K562 (cell line): ENCODE results near the gene TMEM200A. TPM values are rescaled to one million over a fixed set of nuclear protein-coding genes. Genes with fewer than 3 reads are reported as not detected.

Experiments
- ZBTB17 ChIP-seq: fragments of 450-650 bp; formaldehyde crosslinking; IDR thresholded peaks from 2 replicates; pipeline ENCODE4 v1.4.0; 2020; ENCODE audit warnings: mild to moderate bottlenecking
- polyA plus RNA-seq, 8 experiments: library from polyadenylated mRNA; depleted of rRNA in 4 of 8; stranded (reverse) in 5 of 8; unstranded in 3 of 8; fragments of >200 nt; fragmentation: Nextera tagmentation in 2 of 8; fragmentation: Illumina TruSeq in 1 of 8; extraction: Ambion mirVana in 2 of 8; extraction: Trizol in 1 of 8; gene quantifications; 2 replicates each; pipeline versions ENCODE4 v1.2.1 to v1.2.3, GENCODE V29; 2011 to 2014; ENCODE audit warnings: inconsistent platforms in 1 of 8, missing spikeins in 1 of 8
- total RNA-seq, 7 experiments: library from RNA; depleted of rRNA in 6 of 7; stranded (reverse); fragments of >200 nt in 6 of 7; fragmentation: Illumina TruSeq in 2 of 7; extraction: Trizol in 2 of 7; gene quantifications; 2 replicates each; pipeline versions ENCODE4 v1.2.1 to v1.2.3, GENCODE V29; 2011 to 2021; ENCODE audit warnings: low replicate concordance in 1 of 7
- TF ChIP-seq, protein P1 (sequence below): fragments of 200-600 bp; sonication (generic); IDR thresholded peaks from one replicate; pipeline ENCODE4 v1.6.1; 2012; ENCODE audit warnings: mild to moderate bottlenecking, low read depth, low read length, inconsistent platforms

Gene TMEM200A
- total and polyA plus RNA-seq, 9 of the 15 experiments (the other 6 are each of a cell fraction or from before 2014, with no cell fraction given) = 0.04 TPM; not detected in 8

GRCh38 chr6:130457605-130458004 lies 91.8 kb downstream of the TMEM200A start (continued):
- TF ChIP-seq, protein P1, sequence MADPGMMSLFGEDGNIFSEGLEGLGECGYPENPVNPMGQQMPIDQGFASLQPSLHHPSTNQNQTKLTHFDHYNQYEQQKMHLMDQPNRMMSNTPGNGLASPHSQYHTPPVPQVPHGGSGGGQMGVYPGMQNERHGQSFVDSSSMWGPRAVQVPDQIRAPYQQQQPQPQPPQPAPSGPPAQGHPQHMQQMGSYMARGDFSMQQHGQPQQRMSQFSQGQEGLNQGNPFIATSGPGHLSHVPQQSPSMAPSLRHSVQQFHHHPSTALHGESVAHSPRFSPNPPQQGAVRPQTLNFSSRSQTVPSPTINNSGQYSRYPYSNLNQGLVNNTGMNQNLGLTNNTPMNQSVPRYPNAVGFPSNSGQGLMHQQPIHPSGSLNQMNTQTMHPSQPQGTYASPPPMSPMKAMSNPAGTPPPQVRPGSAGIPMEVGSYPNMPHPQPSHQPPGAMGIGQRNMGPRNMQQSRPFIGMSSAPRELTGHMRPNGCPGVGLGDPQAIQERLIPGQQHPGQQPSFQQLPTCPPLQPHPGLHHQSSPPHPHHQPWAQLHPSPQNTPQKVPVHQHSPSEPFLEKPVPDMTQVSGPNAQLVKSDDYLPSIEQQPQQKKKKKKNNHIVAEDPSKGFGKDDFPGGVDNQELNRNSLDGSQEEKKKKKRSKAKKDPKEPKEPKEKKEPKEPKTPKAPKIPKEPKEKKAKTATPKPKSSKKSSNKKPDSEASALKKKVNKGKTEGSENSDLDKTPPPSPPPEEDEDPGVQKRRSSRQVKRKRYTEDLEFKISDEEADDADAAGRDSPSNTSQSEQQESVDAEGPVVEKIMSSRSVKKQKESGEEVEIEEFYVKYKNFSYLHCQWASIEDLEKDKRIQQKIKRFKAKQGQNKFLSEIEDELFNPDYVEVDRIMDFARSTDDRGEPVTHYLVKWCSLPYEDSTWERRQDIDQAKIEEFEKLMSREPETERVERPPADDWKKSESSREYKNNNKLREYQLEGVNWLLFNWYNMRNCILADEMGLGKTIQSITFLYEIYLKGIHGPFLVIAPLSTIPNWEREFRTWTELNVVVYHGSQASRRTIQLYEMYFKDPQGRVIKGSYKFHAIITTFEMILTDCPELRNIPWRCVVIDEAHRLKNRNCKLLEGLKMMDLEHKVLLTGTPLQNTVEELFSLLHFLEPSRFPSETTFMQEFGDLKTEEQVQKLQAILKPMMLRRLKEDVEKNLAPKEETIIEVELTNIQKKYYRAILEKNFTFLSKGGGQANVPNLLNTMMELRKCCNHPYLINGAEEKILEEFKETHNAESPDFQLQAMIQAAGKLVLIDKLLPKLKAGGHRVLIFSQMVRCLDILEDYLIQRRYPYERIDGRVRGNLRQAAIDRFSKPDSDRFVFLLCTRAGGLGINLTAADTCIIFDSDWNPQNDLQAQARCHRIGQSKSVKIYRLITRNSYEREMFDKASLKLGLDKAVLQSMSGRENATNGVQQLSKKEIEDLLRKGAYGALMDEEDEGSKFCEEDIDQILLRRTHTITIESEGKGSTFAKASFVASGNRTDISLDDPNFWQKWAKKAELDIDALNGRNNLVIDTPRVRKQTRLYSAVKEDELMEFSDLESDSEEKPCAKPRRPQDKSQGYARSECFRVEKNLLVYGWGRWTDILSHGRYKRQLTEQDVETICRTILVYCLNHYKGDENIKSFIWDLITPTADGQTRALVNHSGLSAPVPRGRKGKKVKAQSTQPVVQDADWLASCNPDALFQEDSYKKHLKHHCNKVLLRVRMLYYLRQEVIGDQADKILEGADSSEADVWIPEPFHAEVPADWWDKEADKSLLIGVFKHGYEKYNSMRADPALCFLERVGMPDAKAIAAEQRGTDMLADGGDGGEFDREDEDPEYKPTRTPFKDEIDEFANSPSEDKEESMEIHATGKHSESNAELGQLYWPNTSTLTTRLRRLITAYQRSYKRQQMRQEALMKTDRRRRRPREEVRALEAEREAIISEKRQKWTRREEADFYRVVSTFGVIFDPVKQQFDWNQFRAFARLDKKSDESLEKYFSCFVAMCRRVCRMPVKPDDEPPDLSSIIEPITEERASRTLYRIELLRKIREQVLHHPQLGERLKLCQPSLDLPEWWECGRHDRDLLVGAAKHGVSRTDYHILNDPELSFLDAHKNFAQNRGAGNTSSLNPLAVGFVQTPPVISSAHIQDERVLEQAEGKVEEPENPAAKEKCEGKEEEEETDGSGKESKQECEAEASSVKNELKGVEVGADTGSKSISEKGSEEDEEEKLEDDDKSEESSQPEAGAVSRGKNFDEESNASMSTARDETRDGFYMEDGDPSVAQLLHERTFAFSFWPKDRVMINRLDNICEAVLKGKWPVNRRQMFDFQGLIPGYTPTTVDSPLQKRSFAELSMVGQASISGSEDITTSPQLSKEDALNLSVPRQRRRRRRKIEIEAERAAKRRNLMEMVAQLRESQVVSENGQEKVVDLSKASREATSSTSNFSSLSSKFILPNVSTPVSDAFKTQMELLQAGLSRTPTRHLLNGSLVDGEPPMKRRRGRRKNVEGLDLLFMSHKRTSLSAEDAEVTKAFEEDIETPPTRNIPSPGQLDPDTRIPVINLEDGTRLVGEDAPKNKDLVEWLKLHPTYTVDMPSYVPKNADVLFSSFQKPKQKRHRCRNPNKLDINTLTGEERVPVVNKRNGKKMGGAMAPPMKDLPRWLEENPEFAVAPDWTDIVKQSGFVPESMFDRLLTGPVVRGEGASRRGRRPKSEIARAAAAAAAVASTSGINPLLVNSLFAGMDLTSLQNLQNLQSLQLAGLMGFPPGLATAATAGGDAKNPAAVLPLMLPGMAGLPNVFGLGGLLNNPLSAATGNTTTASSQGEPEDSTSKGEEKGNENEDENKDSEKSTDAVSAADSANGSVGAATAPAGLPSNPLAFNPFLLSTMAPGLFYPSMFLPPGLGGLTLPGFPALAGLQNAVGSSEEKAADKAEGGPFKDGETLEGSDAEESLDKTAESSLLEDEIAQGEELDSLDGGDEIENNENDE = no peak
- no peak for TF ChIP-seq ZBTB17 (CRISPR knock-in tag)
